ENCODE results near the gene DLK1.

DLK1 gene

DNA sequence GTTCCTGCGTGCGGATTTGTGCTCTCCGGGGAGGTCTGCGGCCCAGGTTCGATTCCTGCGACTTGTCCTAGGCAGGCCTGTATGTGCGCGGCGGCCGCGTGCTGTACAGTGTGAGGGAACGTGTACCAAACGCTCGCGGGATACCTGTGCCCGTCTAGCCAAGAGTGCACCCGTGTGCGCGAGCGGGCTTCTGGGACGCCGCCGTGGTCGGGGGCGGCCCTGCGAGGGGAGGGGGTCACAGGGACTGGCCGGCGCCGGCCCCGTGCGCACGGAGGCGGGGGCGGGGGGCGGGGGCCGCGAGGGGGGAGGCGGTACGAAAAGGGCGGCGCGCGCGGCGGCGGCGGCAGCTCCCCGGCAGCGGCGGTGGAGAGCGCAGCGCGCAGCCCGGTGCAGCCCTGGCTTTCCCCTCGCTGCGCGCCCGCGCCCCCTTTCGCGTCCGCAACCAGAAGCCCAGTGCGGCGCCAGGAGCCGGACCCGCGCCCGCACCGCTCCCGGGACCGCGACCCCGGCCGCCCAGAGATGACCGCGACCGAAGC lies at the start of gene DLK1:
TSS of gene DLK1 (plus strand) at position 343 of the 536 bp plus-strand sequence. CDS start at position 520, 177 bp downstream.
- no peak for DNase-seq

DNA sequence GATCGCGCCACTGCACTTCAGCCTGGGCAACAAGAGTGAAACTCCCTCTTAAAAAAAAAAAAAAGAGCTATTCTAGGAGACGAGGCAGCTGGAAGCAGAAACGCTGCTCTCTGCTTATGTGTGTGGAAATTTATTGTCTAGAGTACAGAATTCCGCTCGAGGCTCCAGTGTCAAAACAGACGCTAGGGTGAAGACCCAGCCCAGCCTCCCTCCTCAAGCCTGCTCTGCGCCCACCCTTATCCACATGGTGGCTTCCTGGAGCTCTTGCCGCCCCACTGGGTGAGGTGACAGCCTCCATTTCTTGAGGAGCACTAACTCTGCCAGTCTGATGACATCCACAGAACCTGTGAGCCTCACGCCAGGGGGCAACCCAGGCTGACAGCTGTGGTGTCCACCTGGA lies 49.5 kb upstream of the DLK1 start:
- DNase-seq = no peak

DNA sequence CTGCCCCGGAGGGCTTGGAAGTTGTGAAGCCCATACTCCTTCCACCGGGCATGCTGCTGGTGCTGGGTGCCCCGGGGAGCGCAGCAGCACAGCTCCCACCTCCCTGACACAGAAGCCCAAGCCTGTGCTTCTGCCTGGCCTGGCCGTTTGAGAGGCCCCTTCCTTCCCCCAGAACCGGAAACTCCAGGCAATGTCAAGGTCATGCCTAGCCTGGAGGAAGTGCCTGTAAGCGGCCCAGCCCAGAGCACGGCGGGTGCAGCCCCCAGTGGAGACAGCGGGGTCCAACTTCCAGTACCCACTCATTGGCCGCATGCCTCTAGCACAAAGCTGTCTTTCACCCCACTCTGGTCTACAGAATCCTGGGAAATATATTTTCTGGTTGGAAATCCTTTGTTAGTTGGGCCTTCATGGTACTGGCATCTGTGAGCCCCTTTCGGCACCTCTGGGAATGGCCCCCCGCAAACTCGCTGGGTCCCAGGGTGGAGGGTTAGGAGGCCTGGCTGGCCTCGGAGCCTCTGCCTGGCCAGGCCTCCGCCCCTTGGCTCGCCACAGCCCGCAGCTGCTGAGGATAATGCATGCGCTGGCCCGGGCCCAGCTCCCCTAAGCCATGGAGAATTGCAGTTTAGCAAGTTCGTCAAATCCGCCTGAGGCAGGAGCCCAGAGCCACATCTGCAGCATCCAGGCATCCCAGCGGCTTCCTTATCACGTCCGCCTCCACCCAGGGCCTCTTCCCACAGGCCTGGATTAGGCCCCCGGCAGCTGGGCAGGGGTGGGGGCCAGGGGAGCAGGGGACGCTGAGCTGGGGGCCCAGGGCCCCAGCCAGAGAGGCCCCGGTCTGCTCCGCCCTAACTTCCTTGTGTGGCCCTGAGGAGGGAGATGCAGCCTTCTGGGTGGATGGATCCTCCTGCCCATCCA lies 48.9 kb upstream of the DLK1 start:
- DNase-seq = peak in 1 of 2 donors; percentile 46

DNA sequence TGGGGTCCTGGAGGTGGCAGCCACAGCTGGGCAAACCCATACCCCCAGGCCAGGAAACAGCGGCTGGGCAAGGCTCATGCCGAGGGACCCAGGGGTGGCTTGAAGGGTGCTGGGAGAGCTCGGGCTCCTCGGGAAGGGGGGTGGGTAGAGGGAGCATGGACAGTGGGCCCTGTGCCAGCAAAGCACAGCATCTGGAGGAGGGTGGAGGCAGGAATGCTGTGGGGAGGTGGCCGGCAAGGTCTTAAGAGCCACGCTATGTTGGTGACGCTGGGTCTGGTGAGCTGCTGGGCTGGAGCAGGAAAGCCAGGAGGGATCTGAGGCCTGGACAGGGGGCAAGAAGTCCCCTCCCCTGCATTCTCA lies 48.2 kb upstream of the DLK1 start:
- DNase-seq = no peak

DNA sequence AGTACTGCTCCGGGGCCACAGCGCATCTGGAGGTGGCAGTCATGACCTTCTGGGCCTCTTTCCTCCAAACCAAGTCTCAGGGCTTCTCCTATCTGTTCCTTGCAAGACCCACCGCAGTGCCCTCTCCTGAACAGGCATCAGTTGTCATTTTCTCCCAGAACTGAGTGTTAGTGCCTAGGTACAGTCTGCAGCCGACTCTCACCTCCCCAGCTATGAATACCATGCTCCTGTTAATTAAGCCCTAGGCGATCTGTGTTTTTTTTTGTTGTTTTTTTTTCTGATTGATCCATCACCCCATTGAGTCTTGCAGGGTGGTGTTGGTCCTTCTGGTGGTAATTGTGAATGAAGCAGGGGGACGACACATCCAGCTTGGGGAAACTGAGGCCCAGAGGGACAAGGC lies 47.5 kb upstream of the DLK1 start:
- no peak for DNase-seq

DNA sequence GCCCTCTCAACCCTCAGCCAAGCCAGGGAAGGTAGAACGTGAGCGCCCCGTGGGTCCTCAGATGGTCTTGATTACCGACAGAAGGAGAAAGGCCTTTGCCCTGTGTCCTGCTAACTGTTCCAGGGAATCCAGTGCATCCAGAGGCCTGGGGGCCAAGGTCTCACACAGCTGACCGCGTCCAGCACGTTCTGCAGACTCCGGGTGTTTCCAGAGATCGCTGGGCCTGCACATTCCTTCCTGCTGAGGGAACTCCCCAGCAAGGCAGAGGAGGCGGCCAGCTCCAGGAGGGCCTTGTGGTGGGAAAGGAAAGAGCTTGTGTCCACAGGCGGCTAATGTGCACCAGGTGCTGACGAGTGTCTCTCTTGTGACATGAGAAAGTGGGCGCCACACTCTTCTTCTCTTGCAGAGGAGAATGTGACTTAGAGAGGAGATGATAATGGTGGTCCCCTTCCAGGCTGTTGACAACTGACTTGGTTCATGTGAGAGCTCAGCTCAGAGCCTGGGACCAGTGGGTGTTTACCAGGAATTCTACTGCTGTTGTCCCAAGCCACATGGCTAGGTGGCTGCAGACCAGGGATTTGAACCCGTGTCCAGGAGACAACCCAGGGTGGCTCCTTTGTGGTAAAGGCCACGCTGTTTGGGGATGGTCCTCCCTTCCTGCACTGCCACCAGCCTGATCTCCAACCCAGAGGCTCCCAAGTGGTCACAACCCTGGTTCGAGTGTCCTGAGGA lies 46.8 kb upstream of the DLK1 start:
- DNase-seq = no peak

DNA sequence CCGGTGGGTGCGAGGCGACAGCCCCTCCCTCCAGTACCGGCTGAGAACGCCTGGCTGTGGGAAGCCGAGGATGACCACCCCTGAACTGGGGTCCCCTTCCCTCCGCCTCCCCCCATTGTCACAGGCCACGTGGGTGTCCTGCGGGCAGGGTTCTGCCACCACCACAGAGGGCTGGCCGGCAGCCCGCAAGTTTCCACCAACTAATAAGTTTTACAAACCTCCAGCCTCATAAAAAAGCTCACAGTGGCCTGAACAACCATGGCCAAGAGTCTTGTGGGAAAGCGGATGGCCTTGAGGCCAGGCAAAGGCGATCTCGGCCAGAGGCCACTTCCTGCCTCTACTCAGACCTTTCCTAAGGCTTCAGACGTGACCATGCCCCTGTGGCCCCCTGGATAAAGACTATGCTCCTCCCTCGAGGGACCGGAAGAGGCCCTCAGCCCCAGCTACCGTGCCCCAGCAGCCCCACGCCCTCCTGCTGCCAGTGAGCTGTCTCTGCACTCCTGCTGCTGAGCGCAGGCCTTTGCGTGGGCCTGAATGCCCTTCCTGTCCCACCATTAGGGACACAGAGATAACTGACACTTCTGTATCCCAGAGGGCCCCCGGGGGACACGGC lies 46.1 kb upstream of the DLK1 start:
- DNase-seq = peak in 1 of 2 donors; percentile 43

DNA sequence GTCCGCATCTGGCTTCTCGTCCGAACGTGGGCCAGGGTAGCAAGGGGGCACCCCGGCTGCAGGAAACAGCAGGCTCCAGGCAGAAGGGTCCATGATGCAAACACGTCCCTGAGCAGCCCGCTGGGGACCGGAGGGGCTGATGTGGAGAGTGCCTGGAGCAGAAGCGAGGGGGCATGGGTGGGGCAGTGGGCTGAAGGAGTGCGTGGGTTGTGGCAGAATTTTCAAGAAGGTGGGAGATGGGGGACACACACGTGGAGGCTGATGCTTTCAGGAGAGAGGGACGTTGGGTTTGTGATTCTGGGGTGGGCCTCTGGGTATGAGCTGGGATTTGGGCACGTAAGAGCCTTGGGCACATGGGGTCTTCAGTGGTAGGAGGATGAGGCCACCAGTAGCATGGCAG lies 45.6 kb upstream of the DLK1 start:
- DNase-seq = no peak

DNA sequence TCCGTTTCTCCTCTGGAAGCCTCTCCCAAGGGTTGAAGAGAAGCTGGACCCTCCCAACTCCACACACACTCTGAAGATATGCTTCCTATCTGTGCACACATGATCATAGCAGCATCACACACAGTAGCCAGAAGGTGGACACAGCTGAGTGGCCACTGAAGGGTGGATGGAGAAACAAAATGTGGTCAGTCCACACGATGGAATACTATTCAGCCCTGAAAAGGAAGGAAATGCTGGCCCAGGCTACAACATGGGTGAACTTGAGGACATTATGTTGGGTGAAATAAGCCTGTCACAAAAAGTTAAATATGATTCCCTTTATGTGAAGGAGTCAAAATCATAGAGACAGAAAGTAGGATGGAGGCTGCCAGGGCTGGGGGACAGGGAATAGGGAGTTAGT lies 43.9 kb upstream of the DLK1 start:
- no peak for DNase-seq

DNA sequence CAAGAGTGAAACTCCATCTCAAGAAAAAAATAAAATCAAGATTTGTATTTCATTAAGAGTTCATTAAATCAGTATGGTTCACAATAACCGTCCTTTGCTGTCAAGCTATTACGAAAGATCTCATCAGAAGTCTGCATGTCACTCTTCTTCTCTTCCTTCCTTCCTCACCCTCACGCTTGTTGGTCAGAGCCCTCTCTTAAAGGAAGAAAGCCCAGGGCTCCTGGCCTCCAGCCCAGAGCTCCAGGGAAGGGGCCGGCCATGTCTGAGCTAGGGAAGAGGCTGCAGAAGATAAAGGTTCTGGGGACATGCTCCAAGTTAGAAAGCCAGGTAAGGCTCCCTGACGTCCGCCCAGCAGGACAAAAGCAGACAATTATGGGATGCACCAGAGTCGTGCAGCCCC lies 43.1 kb upstream of the DLK1 start:
- DNase-seq = no peak

DNA sequence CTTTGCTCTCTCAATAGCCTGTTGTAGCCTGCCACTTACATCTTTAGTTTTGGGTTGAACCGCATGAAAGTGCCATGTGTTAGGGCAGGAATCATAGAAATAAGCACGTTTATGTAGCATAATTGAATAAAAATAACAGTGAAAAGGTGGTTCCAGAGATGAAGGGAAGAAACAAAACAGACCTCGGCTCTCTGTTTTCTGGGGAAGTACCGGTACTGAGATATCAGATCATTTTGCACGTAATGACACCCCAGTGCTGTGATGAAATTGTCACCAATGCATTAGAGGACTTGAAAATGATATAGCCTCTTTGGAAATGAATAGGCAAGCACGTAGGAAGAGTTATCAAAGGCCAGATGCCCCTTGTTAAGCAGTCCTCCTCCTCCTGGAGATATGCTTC lies 42.5 kb upstream of the DLK1 start:
- no peak for DNase-seq

DNA sequence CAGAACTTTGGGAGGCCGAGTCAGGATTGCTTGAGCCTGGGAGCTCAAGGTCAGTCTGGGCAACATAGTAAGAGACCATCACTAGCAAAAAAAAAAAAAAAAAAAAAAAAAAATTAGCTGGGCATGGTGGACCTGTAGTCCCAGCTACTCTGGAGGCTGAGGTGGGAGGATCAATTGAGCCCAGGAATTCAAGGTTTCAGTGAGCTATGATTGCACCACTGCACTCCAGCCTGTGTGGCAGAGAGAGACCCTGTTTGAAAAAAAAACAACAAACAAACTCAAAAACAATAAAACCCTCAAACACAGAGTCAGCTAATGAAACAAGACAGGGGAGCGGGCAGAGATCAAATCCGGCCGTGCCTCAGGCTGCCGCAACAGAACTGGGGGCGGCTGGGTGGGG lies 41.7 kb upstream of the DLK1 start:
- no peak for DNase-seq

DNA sequence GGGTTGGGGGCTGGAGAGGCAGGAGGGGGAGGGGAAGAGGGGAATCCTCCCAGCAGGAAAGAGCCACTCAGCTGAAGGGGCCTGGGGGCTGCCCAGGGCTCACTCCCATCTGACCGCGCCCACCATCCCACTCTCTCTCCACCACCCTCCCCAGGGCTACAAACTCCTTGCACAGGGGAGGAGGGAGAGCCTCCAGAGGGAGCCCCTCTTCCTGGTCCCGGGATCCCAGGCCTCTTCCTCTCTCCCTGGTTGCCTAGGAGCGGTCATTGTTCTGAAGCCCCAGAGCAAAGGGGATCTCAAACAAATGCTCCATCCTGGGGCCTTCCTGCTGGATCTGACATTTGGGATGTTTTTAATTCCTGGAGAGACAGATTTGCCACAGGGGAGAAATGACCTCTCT lies 39.8 kb upstream of the DLK1 start:
- no peak for DNase-seq

DNA sequence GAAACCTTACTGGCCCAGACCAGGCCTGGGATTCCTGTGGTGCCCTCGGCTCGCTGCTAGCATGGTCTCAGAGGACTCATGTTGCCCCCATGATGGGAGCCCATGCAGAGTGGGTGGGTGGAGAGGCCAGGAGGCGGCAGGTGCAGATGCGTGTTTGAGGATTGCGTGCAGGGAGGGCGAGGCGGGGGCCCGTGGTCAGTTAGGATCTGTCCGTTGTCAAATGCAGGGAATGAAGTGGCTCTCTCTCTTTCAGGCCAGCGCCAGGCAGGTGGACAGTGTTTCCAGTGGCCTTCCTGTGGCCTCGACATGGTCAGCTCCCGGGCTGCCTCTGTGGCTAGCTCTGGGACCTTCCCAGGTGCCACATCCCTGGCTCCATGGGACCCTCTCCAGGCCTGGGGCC lies 39.3 kb upstream of the DLK1 start:
- no peak for DNase-seq

DNA sequence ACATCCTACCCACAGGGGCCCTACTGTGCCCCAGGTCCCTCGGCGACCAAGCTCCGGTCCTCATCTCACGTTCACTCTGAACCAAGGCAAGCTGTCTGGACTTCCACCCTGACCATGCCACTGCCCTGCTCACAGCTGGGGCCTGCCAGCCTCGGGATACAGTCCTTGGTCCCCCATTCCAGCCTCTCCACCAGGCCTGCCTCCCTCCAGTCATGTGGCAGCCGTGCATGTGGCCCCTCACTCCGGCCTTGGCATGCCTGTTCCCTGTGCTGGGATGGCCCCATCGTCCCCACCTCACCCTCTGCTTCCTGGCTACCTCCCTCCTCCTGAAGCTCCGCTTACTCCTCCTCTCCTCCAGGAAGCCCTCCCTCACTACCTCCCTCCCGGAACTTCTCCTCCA lies 38.6 kb upstream of the DLK1 start:
- DNase-seq = no peak

DNA sequence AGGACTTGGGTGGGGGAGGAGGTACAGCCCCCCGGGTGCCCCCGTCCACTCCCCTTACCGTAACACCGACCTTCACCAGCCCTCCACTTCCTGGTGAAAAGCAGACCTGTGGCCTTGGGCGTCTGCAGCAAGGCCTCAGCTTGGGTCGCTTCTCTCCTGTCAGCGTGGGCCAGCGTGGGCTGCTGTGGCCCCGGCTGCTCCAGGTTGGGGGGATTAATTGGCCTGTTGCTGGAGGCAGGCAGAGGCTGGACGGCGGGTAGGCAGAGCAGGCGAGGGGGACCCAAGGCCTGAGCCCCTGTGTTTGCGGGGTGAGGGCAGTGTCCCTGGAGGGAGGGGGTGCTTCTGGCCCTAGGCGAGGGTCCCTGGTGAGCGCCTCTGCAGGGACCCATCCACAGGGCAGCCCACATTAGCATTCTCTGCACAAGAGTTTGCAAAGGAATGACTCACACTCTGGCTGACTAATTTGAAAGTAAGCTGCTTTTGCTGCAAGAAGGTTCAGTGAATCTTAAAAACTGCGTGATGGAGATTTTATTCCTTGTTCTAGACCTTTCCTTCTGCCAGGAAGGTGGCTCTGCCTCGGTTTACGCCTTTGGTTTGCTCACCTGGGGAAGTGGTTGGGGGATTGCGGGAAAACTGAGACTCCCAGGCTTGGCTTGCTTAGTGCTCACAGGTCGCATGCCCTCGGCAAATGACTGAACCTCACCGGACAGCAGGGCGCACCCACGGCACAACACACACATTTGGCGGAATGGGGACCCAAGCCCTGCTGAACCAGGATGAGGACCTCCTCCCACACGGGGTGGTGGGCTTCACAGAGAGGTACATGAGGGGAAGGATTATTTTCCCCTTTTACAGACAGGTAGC lies 37.9 kb upstream of the DLK1 start:
- no peak for DNase-seq

DNA sequence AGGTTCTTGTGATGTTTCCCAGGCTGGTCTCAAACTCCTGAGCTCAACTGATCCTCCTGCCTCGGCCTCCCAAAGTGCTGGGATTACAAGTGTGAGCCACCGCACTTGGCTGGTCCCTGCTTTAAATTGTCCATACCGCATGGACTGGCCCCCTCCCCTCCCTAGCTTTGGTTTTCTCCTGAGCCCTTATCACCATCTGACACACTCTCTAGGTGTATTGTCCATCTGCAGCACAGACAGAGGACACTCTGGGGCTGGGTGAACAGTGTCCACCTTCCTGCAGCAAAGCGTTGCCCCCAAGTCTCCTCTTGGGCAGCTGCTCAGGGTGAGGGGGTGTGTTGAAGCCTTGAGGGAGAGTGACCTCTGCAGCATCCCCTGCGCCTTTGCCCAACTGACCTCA lies 36.0 kb upstream of the DLK1 start:
- DNase-seq = no peak

DNA sequence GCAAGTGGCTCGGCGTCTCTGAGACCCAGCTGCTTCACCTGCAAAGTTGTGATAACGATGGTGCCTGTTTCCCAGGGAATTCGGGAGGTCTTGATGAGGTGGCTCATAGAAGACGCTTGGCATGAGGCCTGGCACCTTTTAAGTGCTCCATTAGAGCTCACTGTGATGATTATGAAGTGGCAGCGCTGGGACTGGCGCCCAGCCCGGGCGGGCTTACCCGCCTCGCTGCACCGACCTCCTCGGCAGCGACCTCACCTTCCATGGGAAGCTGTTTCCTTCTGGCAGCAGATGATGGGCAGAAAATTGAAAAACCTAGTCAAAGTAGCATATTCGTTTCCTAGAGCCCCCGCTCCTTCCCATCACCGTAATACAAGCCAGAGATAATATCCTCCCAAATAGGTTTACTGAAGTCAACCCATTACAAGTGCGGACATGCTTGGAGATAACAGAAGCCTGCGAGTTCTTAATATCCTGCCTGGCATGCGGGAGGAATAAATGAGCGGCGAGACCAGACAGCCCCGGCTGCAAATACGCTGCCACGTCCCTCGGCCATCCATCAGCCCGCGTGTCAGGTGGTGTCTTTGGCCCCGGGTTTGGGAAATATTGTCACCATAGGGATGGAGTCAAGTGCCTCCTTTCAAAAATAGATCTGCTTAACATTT lies 35.2 kb upstream of the DLK1 start:
- DNase-seq = no peak

DNA sequence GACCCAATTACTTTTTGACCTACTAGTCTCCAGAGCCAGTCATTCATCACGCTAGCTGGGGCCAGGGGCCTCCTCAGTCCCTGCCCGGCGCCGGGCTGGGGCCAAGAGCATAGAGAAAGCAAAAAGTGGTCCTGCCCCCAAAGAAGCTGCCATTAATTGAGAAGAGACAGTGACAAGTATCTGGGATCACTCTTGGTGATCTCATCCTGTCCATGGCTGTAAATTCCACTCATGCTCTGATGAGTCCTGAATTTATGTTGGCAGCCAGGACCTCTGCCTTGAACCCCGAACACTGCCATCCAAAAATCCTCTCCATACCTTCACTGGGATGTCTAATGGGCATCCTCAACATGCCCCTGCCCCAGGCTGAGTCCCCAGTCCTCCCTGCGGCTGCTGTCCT lies 34.4 kb upstream of the DLK1 start:
- no peak for DNase-seq

DNA sequence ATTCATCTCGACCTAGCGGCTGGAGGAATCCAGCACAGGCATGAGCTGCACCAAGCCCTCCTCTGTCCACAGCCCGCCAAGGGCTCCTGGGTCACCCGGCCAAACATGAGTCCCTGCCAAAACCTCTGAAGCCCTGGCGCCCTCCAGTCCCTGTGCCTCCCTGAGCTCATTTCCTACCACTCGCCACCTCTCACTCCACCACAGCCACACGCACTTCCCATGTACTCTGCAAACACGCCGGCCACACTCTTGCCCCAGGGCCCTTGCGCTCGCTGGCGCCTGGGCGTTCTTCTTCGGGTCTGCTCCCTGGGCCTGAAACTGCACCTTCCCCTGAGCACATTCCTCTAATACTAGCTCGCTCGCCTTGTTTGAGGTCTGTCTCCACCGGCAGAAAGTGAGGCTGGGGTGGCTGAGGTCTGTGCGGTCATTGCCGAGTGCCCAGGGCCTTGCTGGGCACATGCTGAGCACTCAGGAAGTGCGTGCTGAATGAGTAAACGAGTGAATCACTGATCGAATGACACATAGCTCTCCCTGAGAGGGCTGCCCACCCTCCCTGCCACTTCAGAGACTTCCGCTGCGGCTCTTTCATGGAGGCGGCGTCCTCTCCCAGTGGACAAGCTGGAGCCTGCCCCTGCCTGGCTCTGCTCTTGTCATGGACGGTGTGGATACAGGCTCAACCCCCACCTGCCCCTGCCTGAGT lies 33.7 kb upstream of the DLK1 start:
- DNase-seq = no peak

DNA sequence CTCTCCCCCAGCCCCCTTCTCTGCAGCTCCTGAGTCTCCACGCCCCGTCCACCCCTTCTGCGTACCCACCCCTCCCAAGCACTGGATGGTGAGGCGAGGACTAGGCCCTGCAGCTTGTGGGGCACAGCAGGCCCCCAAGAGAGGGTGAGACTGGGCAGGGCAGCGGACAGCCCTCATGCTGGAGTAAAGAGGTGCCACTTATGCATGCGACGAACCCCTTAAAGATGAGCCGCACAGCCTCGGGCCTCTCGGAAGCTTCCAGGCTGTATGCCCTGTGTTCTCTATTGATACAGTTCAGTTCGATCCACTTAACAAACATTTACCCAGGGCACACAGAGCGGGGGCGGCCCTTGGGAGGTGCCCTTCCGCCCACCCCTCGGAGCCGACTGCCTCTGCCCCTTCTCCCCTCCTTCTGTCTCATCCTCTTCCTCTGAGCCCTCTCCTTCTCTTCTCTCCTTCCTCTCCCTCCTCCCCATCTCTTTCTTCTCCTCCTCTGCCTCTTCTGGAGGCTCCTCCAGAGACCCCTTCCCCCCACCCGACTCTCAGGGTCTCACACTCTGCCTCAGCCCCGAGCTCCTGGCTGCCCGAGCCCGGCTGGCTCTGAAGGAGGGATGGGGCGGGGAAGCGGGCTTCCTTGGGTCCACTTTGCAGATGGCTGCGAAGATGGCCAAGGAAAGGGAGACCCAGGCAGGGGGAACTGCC lies 32.7 kb upstream of the DLK1 start:
- no peak for DNase-seq

Data from CD4-positive, alpha-beta T cell treated with Interleukin-1 beta for 1 hour (primary cell).